ENCODE data around the gene TCF12. TPM values are rescaled to one million over a fixed set of nuclear protein-coding genes. Genes with fewer than 3 reads are reported as not detected.
"Not testable (repeated sequence)": the region's sequence is repeated elsewhere in the genome, so short reads cannot be mapped to it uniquely, and the experiment has no call there.

Gene TCF12
- total RNA-seq, 1 experiment from 2014 or later, result 96.2 TPM

DNA sequence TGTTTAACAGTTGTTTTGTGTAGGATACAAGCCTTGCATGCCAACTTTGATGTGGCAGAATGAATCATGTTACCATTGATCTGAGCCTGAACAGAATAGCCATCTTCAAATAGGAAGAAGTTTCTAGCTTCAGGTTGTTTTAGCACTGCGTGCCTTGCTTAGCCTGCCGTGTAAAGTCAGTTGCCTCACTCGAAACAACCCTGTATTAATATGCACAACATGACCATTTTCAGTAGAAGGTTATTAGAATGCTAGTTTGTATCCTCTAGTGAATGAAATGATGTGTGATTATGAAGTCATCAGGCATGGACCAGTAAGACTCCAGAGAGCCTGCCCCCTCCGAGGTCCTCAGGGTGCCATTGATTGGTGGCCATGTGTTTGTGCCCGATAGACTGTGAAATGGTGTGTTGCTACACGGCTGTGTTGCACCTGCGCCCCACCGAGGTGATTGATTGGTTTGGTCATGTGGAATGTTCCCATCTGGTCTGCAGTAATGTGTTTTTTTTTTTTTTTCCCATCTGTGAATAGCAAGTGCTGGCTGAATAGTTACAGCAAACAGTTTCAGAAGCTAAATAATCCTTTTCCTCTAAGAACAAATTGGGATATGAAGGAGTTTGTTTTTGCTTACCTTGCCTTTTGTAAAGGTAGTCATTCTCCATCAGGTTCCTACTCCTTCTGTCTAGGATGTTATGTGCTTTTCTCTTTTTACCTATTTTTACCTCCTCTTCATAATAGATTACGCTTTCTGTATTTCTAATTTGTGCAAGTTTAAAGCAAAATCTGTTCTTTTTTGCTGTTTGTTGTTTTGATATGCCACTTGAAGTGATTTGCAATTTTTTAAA is 214.9 kb downstream of the TCF12 start:
- no peak for DNase-seq (ENCODE audit: low read depth)

GRCh38 chr15:57134071-57134605 is 215.7 kb downstream of the TCF12 start:
- DNase-seq (ENCODE audit: low read depth), result no peak

DNA sequence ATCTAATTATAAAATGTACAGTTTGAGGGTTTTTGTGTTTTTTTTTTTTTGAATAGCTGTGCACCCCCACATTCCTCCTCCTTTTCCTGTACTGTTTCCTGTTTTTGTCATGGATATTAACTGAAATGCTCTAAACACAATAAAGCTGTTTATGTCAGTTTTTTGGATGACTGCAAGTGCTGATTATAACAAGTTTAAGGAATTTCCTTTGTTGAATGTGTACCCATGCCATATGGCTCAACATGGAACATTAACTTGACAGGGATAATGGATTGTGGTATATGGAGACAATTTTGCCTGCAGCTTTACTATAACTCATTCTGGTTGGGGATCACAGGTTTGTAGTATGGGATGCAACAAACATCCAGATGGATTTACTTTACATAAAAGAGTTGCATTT is 216.4 kb downstream of the TCF12 start:
- no peak for DNase-seq (ENCODE audit: low read depth)

GRCh38 chr15:57135800-57136199 is 217.4 kb downstream of the TCF12 start:
- DNase-seq (ENCODE audit: low read depth), result no peak

- DNase-seq (ENCODE audit: low read depth), result peak; percentile 51
These were observed 219.9 kb downstream of the TCF12 start for GRCh38 chr15:57138349-57138788.

DNA sequence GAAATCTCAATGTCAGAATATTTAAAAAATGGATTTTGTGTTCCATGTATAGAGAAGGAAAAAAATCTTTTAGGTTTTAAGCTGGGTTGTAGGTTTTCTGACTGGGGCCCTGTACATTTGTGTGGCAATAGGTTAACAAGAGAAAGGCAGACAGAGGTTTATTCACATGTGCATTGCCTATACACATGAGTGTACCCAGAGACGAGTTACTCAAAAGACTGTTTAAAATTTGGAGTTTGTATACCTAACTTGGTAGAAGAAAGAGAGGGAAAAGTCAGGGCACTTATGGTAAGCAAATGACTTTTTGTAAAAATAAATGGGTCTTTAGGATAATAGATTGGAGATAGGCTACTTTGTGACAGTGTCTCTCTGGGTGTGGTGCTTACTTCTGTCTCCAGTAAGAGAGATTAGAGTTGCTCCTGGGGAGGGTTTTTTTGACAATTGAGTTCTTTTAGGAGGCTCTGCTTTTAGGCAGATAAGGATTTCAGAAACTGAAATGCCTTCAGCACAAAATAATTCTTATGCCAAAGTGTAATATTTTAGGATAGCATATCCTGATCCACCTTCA is 225.2 kb downstream of the TCF12 start:
- no peak for DNase-seq (ENCODE audit: low read depth)

DNA sequence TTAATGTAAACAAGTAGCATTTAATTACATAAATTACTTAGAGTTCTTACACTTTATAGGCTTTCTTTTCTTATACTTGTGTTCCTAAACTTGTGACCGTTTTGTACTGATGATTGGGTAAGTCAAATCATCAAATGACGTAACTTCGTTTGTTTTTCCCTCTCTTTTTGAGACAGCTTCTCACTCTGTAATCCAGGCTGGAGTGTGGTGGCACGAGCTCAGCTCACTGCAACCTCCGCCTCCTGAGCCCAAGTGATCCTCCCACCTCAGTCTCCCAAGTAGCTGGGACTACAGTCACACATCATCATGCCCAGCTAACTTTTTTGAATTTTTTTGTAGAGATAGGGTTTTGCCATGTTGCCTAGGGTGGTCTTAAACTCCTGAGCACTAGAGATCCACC is 226.0 kb downstream of the TCF12 start:
- no peak for DNase-seq (ENCODE audit: low read depth)

GRCh38 chr15:57146506-57147201 is 228.2 kb downstream of the TCF12 start:
- DNase-seq (ENCODE audit: low read depth), result peak; percentile 35

- no peak for DNase-seq (ENCODE audit: low read depth)
These were observed 229.2 kb downstream of the TCF12 start for GRCh38 chr15:57147621-57148020.

DNA sequence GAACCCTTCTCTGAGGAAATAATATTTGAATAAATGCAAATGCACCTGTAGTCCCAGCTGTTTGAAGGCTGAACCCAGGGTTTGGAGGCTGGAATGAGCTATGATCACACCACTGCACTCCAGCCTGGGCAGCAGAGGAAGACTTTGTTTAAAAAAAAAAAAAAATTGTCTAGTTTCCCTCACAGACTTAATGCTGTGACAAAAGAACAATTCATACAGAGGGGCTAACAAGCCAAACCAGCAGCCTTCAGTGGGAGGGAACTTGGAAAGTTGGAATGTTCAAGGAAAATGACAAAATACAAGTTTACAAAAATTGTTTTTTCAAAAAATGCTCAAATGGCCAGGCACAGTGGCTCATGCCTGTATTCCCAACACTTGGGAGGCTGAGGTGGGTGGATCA is 229.8 kb downstream of the TCF12 start:
- DNase-seq (ENCODE audit: low read depth), result no peak

- no peak for DNase-seq (ENCODE audit: low read depth)
These were observed 230.8 kb downstream of the TCF12 start for GRCh38 chr15:57149196-57149595.

- DNase-seq (ENCODE audit: low read depth), result no peak
These were observed 231.8 kb downstream of the TCF12 start for GRCh38 chr15:57150066-57150865.

DNA sequence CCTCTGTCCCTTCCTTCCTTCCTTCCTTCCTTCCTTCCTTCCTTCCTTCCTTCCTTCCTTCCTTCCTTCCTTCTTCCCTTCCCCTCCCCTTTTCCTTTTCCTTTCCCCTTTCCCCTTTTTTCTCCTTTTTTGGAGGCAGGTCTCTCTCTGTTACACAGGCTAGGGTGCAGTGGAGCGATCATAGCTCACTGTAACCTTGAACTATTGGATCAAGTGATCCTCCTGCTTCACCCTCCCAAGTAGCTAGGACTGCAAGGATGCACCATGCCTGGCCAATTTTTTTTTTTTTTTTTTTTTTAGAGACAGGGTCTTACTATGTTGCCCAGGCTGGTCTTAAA is 232.4 kb downstream of the TCF12 start:
- not testable (repeated sequence) for DNase-seq (ENCODE audit: low read depth)

- DNase-seq (ENCODE audit: low read depth), result no peak
These were observed 233.7 kb downstream of the TCF12 start for GRCh38 chr15:57152133-57152532.

DNA sequence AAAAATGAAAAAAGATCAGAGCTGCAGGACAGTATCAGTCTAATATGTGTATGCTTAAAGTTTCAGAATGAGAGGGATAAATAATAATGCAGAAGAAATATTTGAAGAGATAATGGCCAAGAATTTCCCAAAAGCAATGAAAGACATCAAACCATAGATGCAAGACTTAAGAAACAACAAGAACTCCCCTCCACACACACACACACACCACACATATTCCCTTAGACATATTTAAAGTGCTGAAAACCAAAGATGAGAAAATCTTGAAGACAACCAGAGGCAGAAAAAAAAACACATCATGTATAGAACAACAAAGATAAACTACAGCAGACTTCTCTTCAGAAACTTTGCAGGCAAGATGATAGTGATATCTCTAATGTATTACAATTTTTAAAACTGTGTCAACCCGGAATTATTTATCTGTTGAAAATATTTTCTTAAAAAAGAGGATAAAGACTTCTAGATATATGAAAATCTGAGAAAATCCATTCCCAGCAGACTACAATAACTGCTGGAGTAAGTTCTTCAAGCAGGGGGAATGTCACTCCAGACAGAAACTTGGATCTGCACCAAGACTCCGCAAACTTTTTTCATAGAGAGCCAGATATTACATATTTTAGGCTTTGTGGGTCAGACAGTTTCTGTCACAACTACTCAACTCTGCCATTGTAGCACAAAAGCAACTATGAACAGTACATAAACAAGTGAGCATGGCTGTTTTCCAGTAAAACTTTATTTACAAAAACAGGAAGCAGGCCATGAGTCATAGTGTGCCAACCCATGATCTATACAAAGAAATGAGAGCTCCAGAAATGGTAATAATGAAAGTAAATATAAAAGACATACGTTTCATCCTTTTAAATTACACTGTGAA is 234.5 kb downstream of the TCF12 start:
- DNase-seq (ENCODE audit: low read depth), result peak; percentile 32

DNA sequence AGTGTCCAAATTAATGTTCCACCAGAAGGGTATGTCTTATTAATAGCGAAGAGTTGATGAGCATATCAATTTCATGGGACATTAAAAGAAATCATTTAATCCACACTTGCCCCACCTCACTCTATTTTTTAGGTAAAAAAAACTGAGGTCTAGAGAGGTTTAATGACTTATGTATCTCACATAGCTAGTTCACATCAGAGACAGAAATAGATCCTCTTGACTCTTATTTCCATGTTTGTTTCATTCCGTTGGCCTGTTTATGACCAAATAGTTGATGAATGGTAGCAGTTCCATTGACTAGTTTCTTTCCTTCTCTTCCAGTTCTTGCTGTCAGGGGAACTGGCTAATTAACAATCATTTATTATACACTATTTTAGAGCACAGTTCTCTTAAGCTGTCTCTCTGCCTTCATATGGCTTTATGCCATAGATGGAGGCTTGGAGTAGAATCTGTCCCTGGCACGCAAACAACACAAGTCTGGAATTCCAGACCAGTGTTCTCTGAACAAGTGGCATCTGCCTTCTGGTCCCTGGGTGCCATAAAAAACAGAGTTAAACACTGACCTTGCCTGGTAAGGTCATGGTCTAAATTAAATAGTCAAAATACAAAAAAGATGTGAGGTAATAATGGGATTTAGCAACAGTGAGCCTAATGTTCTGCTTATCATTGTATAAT is 237.9 kb downstream of the TCF12 start:
- no peak for DNase-seq (ENCODE audit: low read depth)

DNA sequence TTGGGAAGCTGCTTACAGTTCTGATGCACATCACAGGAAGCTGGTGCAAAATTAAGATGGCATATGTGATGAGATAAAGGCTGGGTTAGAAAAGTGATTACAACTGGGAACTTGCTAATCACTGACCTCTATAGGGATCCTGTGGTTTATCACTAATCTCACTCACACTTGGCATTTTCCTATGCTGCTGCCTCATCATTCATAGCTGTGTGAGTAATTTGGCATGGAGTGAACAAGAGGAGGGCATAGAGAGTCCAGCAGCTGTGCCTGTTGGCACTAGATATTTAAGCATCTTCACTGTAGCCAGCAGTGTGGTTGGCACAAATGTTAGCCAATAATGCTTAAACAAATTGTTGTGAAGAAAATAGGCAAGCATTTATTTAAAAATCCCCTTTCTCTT is 240.1 kb downstream of the TCF12 start:
- DNase-seq (ENCODE audit: low read depth), result peak; percentile 68

- no peak for DNase-seq (ENCODE audit: low read depth)
These were observed 240.7 kb downstream of the TCF12 start for GRCh38 chr15:57158997-57159668.

- no peak for DNase-seq (ENCODE audit: low read depth)
These were observed 241.3 kb downstream of the TCF12 start for GRCh38 chr15:57159767-57160166.

All from HT1080 (cell line).